Calu3 (cell line): Measurements from ENCODE around the gene EEF2. TPM values are rescaled to one million over a fixed set of nuclear protein-coding genes. Genes with fewer than 3 reads are reported as not detected.

Source experiments
- BruUV-seq: library from RNA; stranded (reverse); fragments of 400-500 nt; replicated peaks from 2 replicates; lab custom pipeline; 2021; lab: Mats Ljungman, UMichigan
- CTCF ChIA-PET: fragments of 300-600 bp; sonication (Branson Sonifier 250); formaldehyde crosslinking; loops from one replicate; lab custom pipeline; 2022; ENCODE audit warnings: antibody characterized with exemption; lab: Charles Lee
- DNase-seq: peaks from one replicate; pipeline ENCODE4 v3.0.0; 2022
- H3K27ac Mint-ChIP-seq: one replicate; pipeline ENCODE4 v1.8.0; 2022; ENCODE audit warnings: mixed read lengths; ENCODE audit not compliant: unreplicated experiment
- H3K27me3 Mint-ChIP-seq: one replicate; pipeline ENCODE4 v1.8.0; 2022; ENCODE audit warnings: mixed read lengths; ENCODE audit not compliant: unreplicated experiment
- H3K36me3 Mint-ChIP-seq: one replicate; pipeline ENCODE4 v1.8.0; 2022; ENCODE audit warnings: mild to moderate bottlenecking, moderate library complexity, mixed read lengths; ENCODE audit not compliant: insufficient read depth, unreplicated experiment
- H3K4me1 Mint-ChIP-seq: one replicate; pipeline ENCODE4 v1.8.0; 2022; ENCODE audit warnings: mild to moderate bottlenecking, low read depth, mixed read lengths; ENCODE audit not compliant: unreplicated experiment
- H3K4me3 Mint-ChIP-seq: one replicate; pipeline ENCODE4 v1.8.0; 2022; ENCODE audit warnings: mild to moderate bottlenecking, low read depth, moderate library complexity, mixed read lengths; ENCODE audit not compliant: unreplicated experiment
- H3K9me3 Mint-ChIP-seq: one replicate; pipeline ENCODE4 v1.8.0; 2022; ENCODE audit warnings: low read depth, mixed read lengths; ENCODE audit not compliant: unreplicated experiment
- intact Hi-C: fragments of 100-400 bp; cut with micrococcal nuclease; formaldehyde crosslinking; loops from one replicate; pipeline ENCODE4 v1.10.0; 2022; ENCODE audit not compliant: unreplicated experiment
- total RNA-seq: library from RNA; stranded (reverse); gene quantifications from 2 replicates; pipeline ENCODE4 v1.2.3, GENCODE V29; 2022
- TF ChIP-seq, protein P1 (sequence below): fragments of 200-600 bp; IDR thresholded peaks from one replicate; pipeline ENCODE4 v1.8.0; 2022; ENCODE audit warnings: antibody characterized with exemption; ENCODE audit not compliant: unreplicated experiment

The EEF2 gene
- total RNA-seq, 1 experiment from 2014 or later, result 1,166 TPM

DNA sequence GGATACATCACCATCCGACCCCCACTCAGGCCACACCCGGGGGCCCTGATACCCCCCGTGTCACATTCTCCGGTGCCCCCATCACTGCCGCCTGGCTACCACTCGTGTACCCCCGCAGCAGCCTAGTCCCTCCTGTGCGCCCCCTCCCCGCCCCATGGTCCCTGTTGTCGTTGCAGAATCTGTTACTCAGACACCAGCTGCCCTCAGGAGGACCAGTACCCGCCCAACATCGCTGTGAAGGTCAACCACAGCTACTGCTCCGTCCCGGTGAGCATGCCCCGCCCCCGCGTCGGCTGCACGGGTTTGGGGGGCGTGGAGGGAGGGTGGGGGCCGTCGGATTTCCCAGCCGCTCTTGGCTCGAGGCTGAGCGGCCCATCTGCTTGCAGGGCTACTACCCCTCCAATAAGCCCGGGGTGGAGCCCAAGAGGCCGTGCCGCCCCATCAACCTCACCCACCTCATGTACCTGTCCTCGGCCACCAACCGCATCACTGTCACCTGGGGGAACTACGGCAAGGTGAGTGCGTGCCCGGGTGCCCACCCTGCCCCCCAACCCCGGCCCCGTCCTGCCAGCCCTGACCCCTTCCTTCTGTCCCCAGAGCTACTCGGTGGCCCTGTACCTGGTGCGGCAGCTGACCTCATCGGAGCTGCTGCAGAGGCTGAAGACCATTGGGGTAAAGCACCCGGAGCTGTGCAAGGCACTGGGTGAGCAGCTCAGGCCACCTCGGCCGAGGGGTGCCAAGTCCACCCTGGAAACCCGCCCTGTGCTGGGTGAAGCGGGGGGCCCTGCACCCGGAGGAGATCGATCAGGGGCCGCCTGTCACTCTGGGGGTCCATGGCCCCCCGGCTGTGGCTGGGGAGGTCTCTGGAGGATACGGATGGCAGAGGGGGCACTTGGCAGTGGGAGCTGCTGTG lies 43.3 kb upstream of the EEF2 start:
- BruUV-seq, result no TSS peak
- Mint-ChIP-seq H3K27me3 (no peaks in the 10 kb centered on the region), H3K36me3 (peaks cover 63% of the 10 kb centered on the region), H3K4me1 (no peaks in the 10 kb centered on the region), H3K4me3 (no peak overlapping the region), H3K9me3 (no peaks in the 10 kb centered on the region), H3K27ac (peak overlapping the region; percentile 39)
- CTCF ChIA-PET, result interaction anchor here (0.6 kb wide), 1 partner anchor 97 kb away, joined by 3 read pairs; no protein-coding TSS in a partner anchor
- no peak for DNase-seq
- intact Hi-C loops, result no loop called here
- TF ChIP-seq, protein P1, sequence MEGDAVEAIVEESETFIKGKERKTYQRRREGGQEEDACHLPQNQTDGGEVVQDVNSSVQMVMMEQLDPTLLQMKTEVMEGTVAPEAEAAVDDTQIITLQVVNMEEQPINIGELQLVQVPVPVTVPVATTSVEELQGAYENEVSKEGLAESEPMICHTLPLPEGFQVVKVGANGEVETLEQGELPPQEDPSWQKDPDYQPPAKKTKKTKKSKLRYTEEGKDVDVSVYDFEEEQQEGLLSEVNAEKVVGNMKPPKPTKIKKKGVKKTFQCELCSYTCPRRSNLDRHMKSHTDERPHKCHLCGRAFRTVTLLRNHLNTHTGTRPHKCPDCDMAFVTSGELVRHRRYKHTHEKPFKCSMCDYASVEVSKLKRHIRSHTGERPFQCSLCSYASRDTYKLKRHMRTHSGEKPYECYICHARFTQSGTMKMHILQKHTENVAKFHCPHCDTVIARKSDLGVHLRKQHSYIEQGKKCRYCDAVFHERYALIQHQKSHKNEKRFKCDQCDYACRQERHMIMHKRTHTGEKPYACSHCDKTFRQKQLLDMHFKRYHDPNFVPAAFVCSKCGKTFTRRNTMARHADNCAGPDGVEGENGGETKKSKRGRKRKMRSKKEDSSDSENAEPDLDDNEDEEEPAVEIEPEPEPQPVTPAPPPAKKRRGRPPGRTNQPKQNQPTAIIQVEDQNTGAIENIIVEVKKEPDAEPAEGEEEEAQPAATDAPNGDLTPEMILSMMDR, result no peak

DNA sequence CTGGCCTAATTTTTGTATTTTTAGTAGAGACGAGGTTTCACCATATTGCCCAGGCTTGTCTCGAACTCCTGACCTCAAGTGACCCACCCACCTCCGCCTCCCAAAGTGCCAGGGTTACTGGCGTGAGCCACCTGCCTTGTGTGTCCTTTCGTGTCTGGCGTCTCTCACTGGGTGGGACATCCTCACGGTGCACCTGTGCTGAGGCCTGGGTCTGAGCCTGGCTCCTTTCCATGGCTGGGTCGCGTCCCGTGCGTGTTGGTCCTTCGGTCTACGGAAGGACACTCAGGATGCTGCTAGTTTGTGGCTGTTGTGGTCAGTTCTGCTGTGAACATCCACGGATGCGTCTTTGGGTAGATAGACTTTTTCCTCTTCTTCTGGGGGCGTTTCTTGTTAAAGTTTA lies 41.9 kb upstream of the EEF2 start:
- H3K27ac Mint-ChIP-seq, result no peak overlapping the region
- intact Hi-C loops, result no loop called here
- no peaks in the 10 kb centered on the region for H3K9me3 Mint-ChIP-seq
- no peak for DNase-seq
- BruUV-seq, result no TSS peak
- TF ChIP-seq, protein P1, result no peak
- H3K4me3 Mint-ChIP-seq, result no peak overlapping the region
- no peaks in the 10 kb centered on the region for H3K27me3 Mint-ChIP-seq
- no peaks in the 10 kb centered on the region for H3K4me1 Mint-ChIP-seq
- CTCF ChIA-PET, result no interaction called here
- H3K36me3 Mint-ChIP-seq, result peaks cover 65% of the 10 kb centered on the region

DNA sequence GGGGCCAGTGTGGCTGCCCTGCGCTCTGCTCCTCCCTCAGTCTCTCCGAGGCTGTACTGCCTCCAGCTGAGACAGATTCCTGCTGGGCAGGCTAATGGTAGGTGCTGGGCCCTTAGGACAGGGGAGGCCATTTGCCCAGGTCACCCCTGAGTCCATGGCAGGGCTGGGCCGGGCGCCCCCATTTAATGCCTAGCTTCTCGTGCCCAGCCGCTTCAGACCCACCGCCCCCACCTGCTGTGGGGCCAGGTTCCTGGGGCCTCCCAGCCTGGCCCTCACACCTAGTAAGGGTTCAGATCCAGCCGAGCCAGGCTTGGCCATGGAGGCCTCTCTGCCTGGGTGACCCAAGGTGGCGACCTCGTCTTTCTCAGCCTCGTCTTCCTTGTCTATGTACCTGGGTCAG lies 40.1 kb upstream of the EEF2 start:
- Mint-ChIP-seq H3K4me3 (no peak overlapping the region), H3K36me3 (peaks cover 52% of the 10 kb centered on the region), H3K27me3 (no peaks in the 10 kb centered on the region), H3K27ac (no peak overlapping the region), H3K4me1 (no peaks in the 10 kb centered on the region), H3K9me3 (no peaks in the 10 kb centered on the region)
- no peak for DNase-seq
- CTCF ChIA-PET, result interaction anchor here (0.6 kb wide), 1 partner anchor 22 kb away, joined by 4 read pairs; no protein-coding TSS in a partner anchor
- intact Hi-C loops, result no loop called here
- TF ChIP-seq, protein P1, result no peak
- BruUV-seq, result no TSS peak

DNA sequence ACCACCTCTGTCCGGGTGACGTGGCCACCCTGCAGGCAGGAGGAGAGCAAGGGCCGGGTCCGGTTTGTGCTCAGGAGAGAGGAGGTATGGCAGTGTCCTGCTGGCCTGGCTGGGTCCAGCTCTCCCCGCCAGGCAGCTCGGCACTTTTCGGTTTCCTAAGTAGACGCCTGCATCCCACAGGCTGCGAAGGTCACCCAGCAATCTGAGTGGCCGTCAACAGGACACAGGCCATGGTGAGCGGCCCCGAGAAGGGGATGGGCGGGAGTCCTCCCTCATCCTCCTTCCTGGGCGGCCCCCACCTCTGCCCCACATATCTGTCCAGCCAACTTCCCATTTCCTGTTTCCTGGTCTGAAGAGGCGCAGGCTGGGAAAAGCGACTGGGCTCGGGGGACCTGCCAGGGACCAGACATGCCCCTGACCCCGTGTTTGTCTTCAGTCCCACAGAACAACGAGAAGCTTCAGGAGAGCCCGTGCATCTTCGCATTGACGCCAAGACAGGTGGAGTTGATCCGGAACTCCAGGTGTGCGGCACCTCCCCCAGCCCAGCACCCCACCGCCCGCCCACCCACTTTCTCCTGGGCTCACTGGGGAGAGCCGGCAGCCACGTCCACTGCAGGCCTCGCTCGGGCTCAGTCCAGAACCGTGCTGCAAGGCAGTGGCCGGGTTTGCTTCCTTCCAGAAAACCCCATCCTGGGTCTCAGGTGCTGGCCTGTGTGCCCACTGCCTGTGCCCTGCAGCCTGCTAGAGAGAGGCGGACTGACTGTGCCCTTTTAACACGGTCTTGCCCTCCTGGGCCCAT lies 38.5 kb upstream of the EEF2 start:
- TF ChIP-seq, protein P1, result no peak
- H3K27ac Mint-ChIP-seq, result no peak overlapping the region
- BruUV-seq, result no TSS peak
- H3K9me3 Mint-ChIP-seq, result no peaks in the 10 kb centered on the region
- CTCF ChIA-PET, result no interaction called here
- H3K27me3 Mint-ChIP-seq, result no peaks in the 10 kb centered on the region
- no peak for DNase-seq
- no peak overlapping the region for H3K4me3 Mint-ChIP-seq
- intact Hi-C loops, result no loop called here
- H3K36me3 Mint-ChIP-seq, result peaks cover 38% of the 10 kb centered on the region
- H3K4me1 Mint-ChIP-seq, result no peaks in the 10 kb centered on the region
